ENCODE data around the gene MSH6.

The MSH6 gene

DNA sequence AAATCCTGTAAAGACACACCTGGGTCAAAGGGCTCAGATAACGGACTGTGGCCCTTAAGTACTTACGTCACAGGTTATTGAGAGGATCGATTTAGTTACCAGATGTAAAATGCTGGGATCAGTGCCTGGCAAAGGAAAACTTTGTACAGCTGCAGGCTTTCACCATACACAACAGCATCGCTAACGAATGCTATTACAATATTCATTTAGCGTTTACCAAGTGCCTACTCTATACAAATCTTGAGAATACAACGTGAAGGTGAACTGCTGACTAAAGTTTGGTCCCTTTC lies 619 bp upstream of the MSH6 start:
- peak; percentile 41 for DNase-seq

DNA sequence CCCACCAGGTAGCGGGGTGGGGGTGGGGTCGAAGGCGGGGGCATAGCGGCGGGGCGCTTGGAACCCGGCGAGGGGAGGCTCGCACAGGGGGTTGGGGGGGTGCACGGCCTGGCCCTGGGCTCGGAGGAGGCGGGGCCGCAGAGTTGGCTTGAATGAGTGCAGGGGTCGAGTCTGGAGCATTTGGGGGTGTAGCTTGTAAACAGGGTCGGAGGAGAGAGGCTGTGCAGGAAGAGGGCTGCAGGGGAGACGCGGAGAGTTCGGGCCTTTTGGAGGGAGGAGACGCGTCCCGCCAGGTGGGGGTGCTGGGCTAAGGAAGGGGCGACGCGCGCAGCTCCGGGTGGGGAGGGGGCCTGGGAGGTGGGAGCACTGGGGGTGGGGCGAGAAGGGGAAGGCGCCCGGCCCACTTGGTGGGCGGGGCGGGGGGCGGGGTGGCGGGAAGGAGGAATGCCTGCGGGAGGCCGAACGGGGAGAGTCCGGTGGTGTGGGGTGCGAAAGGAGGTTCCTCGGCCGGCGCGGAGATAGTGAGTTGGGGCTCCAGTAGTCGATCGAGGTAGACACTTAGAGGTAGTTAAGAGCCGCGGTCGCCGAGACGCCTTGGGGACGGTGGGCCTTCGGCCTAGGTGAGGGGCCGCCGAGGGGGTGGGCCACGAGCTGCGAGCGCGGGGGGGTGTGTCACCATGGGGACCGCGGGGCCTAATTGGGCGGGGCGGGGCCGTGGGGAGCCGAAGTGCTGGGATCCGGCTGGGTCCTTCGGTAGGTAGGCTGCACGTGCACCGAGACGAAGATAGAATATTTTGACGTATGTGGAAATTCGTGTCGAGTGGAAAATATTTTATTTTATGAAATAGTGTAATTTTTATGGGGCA lies 774 bp downstream of the MSH6 start:
- DNase-seq, result peak; percentile 69

DNA sequence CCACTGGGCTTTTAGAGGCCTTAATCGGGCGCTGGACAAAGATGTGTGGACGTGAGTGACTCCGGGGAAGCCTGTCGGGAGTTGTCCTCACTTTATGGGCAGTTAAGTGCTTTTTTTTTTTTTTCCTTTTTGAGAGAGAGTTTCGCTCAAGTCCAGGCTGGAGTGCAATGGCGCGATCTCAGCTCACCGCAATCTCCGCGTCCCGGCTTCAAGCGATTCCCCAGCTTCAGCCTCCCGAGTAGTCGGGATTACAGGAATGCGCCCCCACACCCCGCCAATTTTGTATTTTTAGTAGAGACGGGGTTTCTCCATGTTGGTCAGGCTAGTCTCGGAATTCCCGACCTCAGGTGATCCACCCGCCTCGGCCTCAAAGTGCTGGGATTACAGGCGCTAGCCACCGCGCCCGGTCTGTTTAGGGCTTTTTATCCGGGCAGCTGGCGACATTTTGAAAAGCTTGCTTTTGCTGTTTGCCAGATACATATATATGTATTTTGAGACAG lies 1.5 kb downstream of the MSH6 start:
- no peak for DNase-seq

DNA sequence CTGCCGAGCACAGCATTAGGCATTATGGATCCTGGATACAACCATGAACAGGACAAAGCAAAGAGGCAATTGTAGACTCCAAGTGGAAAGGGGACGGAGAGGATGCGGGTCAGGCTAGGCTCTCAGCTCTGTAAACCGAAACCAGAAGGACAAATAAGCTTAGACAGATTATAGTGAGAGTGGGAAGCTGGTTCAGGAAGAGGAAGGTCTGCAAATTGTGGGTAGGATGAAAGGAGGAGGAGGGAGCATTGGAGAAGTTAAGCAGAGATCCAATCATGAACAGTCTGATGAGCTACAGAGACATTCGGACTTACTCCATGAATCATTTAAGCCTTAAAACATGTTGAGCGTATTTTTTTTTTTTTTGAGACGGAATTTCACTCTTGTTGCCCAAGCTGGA lies 3.0 kb downstream of the MSH6 start:
- no peak for DNase-seq

DNA sequence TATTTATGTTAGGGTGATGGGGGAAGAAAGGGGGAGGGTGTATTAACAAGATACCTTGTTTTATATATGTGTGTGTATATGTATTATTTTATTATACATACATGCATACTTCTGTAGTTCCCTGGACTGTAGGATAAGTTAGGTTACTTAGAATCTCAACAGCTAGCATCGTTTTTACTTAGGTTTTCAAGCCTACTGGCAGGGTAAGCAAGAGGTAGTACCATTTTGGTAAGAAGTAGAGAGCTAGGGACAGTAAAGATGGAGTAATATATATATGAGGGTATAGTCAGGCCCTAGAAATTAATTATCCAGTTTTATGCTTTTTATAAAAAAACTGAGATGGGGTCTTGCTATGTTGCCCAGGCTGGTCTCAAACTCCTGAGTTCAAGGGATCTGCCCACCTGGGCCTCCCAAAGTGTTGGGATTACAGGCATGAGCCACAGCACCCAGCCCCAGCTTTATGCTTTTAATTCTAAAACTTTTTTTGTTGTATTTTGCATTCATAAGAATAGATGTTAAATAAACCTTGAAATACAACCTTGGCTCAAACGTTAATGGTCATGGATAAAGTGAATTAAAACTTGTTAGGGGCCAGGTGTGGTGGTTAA lies 13.2 kb downstream of the MSH6 start:
- DNase-seq, result no peak

DNA sequence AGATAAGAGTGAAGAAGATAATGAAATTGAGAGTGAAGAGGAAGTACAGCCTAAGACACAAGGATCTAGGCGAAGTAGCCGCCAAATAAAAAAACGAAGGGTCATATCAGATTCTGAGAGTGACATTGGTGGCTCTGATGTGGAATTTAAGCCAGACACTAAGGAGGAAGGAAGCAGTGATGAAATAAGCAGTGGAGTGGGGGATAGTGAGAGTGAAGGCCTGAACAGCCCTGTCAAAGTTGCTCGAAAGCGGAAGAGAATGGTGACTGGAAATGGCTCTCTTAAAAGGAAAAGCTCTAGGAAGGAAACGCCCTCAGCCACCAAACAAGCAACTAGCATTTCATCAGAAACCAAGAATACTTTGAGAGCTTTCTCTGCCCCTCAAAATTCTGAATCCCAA lies 15.7 kb downstream of the MSH6 start:
- DNase-seq, result no peak

DNA sequence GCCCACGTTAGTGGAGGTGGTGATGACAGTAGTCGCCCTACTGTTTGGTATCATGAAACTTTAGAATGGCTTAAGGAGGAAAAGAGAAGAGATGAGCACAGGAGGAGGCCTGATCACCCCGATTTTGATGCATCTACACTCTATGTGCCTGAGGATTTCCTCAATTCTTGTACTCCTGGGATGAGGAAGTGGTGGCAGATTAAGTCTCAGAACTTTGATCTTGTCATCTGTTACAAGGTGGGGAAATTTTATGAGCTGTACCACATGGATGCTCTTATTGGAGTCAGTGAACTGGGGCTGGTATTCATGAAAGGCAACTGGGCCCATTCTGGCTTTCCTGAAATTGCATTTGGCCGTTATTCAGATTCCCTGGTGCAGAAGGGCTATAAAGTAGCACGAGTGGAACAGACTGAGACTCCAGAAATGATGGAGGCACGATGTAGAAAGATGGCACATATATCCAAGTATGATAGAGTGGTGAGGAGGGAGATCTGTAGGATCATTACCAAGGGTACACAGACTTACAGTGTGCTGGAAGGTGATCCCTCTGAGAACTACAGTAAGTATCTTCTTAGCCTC lies 16.2 kb downstream of the MSH6 start:
- DNase-seq, result no peak

DNA sequence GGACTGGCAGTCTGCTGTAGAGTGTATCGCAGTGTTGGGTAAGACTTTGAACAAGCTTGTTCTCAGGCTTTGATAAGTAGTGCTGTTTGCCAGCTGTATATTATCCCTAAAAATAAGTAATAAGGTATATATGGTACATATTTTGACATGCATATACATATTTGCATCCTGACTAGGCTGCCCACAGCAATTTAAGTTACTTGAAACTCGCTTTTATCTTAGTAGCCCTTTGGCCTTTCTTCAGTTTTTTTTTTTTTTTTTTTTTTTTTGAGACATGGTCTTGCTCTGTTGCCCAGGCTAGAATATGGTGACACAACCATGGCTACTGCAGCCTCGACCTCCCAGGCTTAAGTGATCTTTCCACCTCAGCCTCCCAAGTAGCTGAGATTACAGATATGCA lies 18.2 kb downstream of the MSH6 start:
- DNase-seq, result no peak

DNA sequence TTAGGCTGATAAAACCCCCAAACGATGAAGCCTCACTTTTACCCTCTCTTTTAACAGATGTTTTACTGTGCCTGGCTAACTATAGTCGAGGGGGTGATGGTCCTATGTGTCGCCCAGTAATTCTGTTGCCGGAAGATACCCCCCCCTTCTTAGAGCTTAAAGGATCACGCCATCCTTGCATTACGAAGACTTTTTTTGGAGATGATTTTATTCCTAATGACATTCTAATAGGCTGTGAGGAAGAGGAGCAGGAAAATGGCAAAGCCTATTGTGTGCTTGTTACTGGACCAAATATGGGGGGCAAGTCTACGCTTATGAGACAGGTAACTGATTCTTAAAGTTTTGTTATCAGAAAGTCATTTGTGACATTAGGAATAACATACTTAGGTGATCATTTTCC lies 20.4 kb downstream of the MSH6 start:
- DNase-seq, result no peak

DNA sequence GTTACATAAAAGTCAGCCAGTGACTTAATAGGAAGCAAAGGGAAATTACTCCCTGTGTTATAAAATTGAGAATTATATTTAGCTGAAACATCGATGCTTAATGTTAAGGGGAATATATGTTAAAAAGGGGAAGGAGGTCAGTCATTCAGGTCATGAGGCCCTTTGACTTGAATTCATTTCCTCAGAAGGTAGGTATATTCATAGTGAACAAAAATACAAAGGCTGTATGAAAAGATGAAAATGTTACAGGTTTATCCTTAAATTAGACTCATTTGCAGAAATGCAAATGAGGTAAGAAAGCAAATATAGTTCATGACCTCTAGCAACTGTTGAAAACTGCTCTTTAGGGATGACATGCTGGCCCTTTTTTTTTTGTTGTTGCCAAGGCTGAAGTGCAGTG lies 20.8 kb downstream of the MSH6 start:
- DNase-seq, result no peak

DNA sequence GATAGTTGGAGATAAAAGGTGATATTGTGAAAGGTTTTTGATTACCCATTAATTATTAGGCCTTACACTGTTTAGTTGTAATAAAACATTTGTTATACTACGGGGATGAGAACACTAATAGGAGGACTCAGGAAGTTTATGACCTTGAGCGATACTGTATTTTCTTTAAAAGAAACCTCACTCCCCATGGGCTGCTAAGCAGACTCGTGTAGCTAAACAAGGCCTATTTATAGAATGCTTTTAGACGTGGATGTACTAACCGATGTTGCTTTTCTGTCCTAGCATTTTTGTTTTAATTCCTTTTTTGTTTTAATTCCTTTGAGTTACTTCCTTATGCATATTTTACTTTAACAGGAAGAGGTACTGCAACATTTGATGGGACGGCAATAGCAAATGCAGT lies 22.9 kb downstream of the MSH6 start:
- no peak for DNase-seq

DNA sequence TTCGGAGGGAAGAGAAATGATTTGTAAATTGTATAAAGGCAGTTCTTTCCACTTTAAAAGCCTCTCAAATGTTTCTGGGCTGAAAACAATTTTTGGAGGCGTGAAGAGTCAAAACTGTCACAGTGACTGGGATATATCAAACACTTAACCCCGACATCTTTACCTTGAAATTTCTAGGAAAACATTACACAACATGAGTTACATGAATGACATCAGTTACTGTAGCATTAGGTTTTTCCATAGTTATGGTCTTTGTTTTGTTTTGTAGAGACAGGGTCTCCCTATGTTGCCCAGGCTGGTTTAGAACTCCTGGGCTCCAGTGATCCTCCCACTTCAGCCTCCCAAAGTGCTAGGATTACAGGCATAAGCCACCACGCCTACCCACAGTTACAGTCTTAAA lies 25.7 kb downstream of the MSH6 start:
- DNase-seq, result no peak

DNA sequence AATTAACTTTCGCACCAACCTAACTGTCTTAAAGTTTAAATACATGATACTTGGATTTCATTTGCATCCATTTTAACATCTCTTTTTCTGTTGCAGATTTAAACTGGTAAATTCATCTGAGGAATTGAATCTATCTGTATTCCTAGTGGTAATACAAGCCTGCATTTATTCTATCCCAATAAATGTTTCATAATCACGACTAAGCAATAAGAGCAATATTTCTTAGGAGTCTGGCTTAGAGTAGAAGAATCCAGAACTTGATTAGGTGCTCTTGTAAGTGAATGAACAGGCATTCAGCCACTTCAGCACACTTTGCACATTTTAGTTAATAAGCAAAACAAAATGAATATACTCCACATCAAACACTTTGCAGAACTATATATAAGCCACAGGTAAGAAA lies 27.0 kb downstream of the MSH6 start:
- no peak for DNase-seq

DNA sequence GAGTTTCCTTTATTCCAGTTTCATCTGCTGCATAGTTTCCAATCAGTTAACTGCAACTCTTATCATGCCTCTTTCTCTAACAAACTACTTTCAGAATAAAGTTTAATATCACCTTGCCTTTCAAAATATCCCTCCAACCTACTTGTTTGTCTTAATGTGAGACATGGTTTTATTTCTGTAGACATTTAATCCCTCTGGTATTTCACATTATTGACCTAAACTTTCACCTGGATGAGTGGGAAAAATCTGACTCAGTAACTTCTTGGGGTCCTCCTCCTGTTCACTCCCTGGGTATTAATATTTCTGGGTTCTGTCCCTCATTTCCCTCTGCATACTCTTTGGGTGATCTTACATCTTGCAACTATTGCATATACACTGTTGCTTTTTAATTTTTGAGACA lies 27.9 kb downstream of the MSH6 start:
- no peak for DNase-seq

DNA sequence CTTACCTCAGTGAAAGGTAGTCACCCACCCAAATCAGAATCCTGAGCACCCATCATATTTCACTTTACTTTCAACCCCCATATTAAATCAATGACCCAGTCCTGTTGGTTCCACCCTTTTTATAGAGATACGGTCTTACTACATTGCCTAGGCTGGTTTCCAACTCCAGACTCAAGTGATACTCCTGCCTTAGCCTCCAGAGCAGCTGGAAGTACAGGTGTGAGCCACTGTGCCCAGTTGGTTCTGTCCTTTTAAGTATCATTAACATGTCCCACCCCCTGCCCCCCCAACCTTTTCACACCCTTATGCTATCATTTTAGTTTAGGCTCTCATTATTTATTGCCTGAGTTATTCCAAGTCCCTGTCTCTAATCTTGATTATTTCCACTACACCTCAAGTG lies 28.7 kb downstream of the MSH6 start:
- peak; percentile 18 for DNase-seq

DNA sequence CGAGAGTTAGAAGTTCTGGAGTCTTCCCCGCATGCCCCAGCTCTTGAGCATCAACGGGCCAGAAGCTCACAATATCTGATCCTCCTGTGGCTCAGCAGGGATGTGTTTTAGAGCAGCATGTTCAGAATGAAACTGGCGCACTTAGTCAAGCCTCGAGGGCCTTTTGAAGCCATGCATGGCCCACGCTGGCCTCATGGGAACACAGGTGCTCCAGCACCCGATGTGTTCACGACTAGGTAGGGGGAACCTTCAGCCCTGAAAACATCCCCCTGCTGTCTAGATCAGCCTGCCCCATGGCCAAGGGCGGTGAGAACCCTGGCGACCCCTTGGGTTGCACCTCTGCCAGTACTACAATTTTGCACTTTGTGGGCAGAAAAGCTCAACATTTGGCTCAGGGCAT lies 32.8 kb downstream of the MSH6 start:
- DNase-seq, result no peak

DNA sequence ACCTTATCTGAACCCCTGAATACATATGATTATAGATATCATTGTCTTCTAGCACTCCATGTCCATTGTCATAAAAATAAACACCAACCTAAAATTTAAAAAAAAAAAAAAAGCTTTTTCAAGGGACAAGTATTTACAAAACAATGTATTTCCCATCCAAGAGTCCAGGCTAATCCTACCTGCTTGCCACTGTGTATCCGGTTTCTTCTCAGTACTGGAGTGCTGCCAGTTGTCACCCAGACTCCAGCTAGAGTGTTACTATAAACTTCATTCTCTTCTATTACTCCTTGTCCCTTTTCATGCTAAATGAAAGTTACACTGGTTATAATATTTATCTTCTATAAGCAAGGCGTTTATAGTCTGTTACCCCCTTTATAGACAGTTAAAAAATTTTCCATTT lies 35.8 kb downstream of the MSH6 start:
- no peak for DNase-seq

DNA sequence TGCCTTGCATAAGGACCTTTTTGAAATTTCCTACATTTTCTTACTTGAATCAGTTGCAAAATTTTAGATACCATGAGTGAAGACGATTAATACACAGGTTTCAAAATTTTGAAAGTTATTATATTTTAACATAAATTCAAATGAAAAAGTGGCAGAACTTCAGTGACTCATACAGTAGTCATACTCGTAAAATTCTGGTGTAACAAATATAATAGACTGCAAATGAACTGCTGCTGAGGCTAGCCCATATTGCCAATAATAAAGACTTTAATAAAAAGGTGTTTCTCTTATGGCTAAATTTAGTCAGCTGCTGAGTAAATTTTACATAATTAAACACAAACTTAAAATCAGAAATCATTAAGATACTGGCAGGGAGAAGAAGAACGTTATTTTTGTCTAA lies 36.9 kb downstream of the MSH6 start:
- DNase-seq, result no peak

DNA sequence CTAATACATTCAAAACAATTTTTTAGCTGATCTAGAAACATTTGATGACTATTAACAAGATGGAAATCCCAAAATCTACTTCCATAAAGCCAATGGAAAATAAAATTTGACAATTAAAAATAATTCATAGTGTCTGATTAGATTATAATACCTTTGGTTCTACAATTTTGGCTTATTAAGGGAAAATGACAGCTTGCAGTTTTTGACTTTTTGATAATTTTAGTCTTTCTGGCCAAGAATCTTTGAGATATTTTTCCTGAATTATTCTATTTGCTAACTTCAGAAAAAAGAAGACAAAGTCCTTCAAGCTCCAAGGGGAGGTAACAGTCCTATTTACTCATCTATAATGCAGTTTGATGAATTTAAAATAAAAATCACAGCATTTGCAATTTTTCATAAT lies 39.6 kb downstream of the MSH6 start:
- no peak for DNase-seq

DNA sequence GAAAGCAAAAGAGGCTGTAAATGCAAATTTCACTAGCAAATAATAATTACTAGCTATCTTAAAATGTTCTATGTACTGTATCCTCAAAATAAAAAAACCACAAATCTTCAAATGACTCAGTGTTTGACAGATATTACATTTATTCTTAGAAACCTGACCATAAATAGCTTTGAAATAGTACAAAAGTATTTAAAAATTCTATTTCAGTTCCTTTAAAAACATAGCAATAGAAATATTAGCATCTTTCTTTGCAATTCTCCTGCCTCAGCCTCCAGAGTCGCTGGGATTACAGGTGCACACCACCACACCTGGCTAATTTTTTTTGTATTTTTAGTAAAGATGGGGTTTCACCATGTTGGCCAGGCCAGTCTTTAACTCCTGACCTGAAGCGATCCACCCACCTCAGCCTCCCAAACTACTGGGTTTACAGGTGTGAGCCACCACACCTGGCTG lies 50.6 kb downstream of the MSH6 start:
- DNase-seq, result no peak

DNA sequence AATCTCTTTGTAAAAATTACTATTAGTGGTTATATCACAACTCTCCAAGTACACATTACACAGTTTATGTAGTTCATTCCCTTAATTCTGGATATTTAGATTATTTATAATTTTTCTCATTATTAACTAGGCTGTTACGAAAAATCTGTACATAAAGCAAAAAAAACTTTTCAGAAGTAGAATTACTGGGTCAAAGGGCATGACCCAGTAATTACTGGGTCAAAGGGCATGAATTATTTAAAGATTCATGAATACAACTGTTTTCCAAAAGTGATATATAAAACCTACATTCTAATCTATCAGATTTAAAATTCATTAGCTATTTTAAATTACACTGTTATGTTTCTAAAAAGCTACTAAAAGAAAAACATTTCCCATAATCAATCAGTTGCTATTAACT lies 55.3 kb downstream of the MSH6 start:
- no peak for DNase-seq

DNA sequence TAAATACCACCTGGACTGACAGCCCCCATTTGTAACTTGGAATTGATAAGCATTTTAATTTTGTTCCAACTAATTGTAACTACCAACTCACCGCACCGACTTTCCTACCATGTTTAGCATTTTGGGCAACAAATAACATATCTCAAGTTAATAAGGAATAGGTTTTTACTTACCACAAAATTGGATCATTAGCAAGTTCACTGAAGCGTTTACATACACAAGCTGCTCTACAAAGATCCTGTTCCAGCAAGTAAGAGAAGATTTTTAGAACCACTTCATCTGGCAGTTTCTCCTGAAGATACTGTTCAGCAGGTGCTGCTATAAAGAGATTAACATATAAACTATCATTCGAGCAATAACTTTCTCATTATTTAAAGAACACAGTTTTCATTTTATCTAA lies 55.7 kb downstream of the MSH6 start:
- DNase-seq, result peak; percentile 79

DNA sequence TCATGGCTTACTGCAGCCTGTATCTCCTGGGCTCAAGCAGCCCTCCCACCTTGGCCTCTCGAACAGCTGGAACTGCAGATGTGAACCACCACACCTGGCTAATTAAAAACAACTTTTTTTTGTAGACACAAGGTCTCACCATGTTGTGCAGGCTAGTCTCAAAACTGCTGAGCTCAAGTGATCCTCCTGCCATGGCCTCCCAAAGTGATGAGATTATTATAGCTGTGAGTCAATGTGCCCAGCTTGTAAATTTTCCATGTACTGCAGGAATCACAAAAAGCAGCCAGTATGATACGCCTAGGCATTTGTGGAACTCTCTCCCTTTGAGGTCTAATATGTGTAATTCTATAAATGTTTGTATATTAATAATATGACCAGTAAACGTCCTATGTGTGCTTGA lies 59.9 kb downstream of the MSH6 start:
- DNase-seq, result no peak

DNA sequence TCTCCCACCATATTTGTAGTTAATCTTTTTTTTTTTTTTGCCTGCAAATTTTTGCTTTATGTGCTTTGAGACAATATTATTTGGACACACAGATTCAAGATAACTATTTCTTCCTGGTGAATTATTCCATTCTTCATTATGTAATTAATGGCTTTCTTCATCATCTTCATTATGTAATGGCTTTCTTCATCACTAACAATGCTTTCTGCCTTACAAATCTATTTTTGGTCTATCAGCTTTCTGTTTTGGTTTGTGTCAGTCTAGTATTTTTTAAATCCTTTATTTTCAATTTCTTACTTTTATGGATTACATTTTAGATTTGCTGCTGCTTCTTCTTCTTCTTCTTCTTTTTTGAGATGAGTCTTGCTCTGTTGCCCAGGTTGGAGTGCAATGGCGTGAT lies 60.5 kb downstream of the MSH6 start:
- no peak for DNase-seq

DNA sequence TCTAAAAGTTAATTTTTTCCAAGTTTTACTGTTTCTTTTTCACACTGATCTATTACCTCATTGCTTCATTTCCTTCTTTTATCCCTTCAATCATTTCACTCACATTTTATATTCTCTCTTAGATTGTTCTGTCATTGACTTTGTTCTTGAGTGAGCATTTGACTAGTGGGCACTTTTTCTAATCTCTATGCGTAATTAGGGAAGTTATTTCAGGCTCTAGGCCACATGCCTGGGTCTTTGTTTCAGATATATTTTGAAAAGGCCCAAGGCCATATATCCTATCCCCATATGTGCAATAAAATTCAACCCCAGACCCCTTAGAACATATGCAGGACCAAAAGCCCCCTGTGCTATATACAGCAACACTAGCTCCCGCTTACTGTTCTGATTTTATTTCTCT lies 61.2 kb downstream of the MSH6 start:
- DNase-seq, result no peak
